Measurements from ENCODE around the gene ZC3HAV1.
"Not testable (repeated sequence)": the region's sequence is repeated elsewhere in the genome, so short reads cannot be mapped to it uniquely, and the experiment has no call there.

ZC3HAV1 gene

GRCh38 chr7:139106959-139107358, 2.6 kb downstream of the ZC3HAV1 start:
- Mint-ChIP-seq H3K27me3 (ENCODE audit: low read depth) (no peaks in the 10 kb centered on the region), H3K4me1 (ENCODE audit: low read depth) (peaks cover 39% of the 10 kb centered on the region), H3K9me3 (peaks cover 5% of the 10 kb centered on the region), H3K36me3 (ENCODE audit: low read depth) (peaks cover 65% of the 10 kb centered on the region), H3K27ac (peak overlapping the region; percentile 95), H3K4me3 (peak overlapping the region; percentile 95)
- DNase-seq (ENCODE audit: low spot score) = no peak

DNA sequence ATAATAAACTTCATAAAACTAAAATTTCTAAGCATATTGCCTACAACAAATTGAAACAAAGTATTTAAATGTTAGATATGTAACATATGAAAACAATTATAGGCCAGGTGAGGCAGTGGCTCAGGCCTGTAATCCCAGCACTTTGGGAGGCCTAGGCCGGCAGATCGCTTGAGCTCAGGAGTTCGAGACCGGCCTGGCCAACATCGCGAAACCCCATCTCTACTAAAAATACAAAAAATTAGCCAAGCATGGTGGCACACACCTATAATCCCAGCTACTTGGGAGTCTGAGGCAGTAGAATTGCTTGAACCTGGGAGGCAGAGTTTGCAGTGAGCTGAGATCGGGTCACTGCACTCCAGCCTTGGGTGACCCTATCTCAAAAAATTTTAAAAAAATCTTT, 3.3 kb downstream of the ZC3HAV1 start:
- Mint-ChIP-seq H3K4me3 (peak overlapping the region; percentile 95), H3K36me3 (ENCODE audit: low read depth) (peaks cover 68% of the 10 kb centered on the region), H3K27ac (peak overlapping the region; percentile 93), H3K4me1 (ENCODE audit: low read depth) (peaks cover 35% of the 10 kb centered on the region)
- not testable (repeated sequence) for DNase-seq (ENCODE audit: low spot score); H3K9me3 Mint-ChIP-seq; H3K27me3 Mint-ChIP-seq (ENCODE audit: low read depth)

DNA sequence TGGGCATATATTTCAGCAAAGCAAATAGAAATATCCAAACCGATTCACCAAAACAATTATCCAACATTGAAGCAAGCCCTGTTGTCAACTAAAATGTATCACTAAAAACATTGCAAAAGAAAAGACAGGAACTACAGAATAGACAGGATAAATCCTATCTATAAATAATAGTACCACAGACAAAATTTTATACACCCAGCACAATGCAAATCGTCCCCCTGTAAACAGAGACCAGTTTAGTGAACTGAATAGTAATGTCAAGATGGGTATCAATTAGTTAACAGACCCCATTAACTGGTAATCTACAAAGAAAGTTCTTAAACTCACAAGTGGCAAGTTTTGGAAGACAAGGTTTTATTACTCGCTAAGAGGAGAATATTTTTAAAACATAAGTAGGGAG, 4.0 kb downstream of the ZC3HAV1 start:
- peak overlapping the region; percentile 96 for H3K27ac Mint-ChIP-seq
- peaks cover 75% of the 10 kb centered on the region for H3K36me3 Mint-ChIP-seq (ENCODE audit: low read depth)
- no peak for DNase-seq (ENCODE audit: low spot score)
- H3K27me3 Mint-ChIP-seq (ENCODE audit: low read depth) = no peaks in the 10 kb centered on the region
- H3K9me3 Mint-ChIP-seq = no peaks in the 10 kb centered on the region
- peak overlapping the region; percentile 95 for H3K4me3 Mint-ChIP-seq
- H3K4me1 Mint-ChIP-seq (ENCODE audit: low read depth) = peaks cover 33% of the 10 kb centered on the region

GRCh38 chr7:139104091-139104450, 5.4 kb downstream of the ZC3HAV1 start:
- DNase-seq (ENCODE audit: low spot score) = peak; percentile 57
- Mint-ChIP-seq H3K36me3 (ENCODE audit: low read depth) (peaks cover 80% of the 10 kb centered on the region), H3K4me1 (ENCODE audit: low read depth) (peaks cover 36% of the 10 kb centered on the region)

GRCh38 chr7:139103057-139103815, 6.3 kb downstream of the ZC3HAV1 start:
- no peak for DNase-seq (ENCODE audit: low spot score)
- Mint-ChIP-seq H3K9me3 (no peaks in the 10 kb centered on the region), H3K36me3 (ENCODE audit: low read depth) (peaks cover 83% of the 10 kb centered on the region), H3K27ac (peak overlapping the region; percentile 96), H3K4me3 (peak overlapping the region; percentile 95), H3K4me1 (ENCODE audit: low read depth) (peaks cover 43% of the 10 kb centered on the region), H3K27me3 (ENCODE audit: low read depth) (no peaks in the 10 kb centered on the region)

More at GRCh38 chr7:139104091-139104450, 5.4 kb downstream of the ZC3HAV1 start:
- peak overlapping the region; percentile 96 for H3K27ac Mint-ChIP-seq
- H3K27me3 Mint-ChIP-seq (ENCODE audit: low read depth) = no peaks in the 10 kb centered on the region
- peak overlapping the region; percentile 95 for H3K4me3 Mint-ChIP-seq
- H3K9me3 Mint-ChIP-seq = no peaks in the 10 kb centered on the region

DNA sequence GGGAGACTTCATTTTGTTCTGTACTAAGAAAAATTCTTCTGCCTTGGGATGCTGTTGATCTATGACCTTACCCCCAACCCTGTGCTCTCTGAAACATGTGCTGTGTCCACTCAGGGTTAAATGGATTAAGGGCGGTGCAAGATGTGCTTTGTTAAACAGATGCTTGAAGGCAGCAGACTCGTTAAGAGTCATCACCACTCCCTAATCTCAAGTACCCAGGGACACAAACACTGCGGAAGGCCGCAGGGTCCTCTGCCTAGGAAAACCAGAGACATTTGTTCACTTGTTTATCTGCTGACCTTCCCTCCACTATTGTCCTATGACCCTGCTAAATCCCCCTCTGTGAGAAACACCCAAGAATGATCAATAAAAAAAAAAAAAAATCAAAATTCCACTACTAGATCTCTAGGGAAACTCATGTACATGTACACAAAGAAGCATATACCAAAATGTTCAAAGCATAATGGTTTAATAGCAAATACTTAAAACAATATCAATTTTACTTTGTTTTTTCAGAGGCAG, 7.8 kb downstream of the ZC3HAV1 start:
- Mint-ChIP-seq H3K4me3 (peak overlapping the region; percentile 89), H3K4me1 (ENCODE audit: low read depth) (peaks cover 51% of the 10 kb centered on the region), H3K27ac (peak overlapping the region; percentile 89), H3K36me3 (ENCODE audit: low read depth) (peaks cover 77% of the 10 kb centered on the region)
- H3K9me3 Mint-ChIP-seq; DNase-seq (ENCODE audit: low spot score); H3K27me3 Mint-ChIP-seq (ENCODE audit: low read depth): not testable (repeated sequence)

DNA sequence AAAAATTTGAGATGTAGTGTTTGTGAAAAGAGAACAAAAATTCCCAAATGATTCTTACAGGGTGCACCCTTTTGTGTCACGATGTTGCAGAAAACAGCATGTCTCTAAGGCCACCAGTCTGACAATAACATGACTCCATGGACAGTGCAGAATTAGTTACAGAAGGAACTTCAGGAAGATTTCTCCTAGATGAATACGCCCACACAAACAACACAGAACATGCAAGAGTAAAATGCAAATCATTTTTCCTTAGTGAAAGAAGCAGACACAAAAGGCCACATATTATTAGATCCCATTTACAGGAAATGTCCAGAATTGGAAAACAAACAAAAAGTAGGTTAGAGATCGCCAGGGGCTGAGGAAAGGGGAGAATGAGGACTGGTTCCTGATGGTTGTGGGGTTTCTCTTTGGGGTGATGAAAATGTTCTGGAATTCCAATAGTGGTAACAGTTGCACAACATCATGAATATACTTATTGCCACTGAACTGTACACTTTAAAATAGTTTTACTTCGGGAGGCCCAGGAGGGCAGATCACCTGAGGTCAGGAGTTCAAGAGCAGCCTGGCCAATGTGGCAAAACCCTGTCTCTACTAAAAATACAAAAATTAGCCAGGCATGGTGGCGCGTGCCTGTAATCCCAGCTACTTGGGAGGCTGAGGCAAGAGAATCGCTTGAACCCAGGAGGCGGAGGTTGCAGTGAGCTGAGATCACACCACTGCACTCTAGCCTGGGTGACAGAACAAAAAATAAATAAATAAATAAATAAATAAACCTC, 10.2 kb downstream of the ZC3HAV1 start:
- Mint-ChIP-seq H3K4me3 (peak overlapping the region; percentile 83), H3K9me3 (no peaks in the 10 kb centered on the region), H3K36me3 (ENCODE audit: low read depth) (peaks cover 83% of the 10 kb centered on the region), H3K4me1 (ENCODE audit: low read depth) (peaks cover 69% of the 10 kb centered on the region), H3K27me3 (ENCODE audit: low read depth) (no peaks in the 10 kb centered on the region), H3K27ac (peak overlapping the region; percentile 84)
- DNase-seq (ENCODE audit: low spot score) = no peak

- Mint-ChIP-seq H3K4me3 (peak overlapping the region; percentile 88), H3K36me3 (ENCODE audit: low read depth) (peaks cover 86% of the 10 kb centered on the region), H3K27ac (peak overlapping the region; percentile 96), H3K4me1 (ENCODE audit: low read depth) (peaks cover 80% of the 10 kb centered on the region), H3K27me3 (ENCODE audit: low read depth) (no peaks in the 10 kb centered on the region), H3K9me3 (no peaks in the 10 kb centered on the region)
- DNase-seq (ENCODE audit: low spot score) = peak; percentile 84
Observed at GRCh38 chr7:139095194-139095659, 14.3 kb downstream of the ZC3HAV1 start.

GRCh38 chr7:139094596-139094995, 14.9 kb downstream of the ZC3HAV1 start:
- H3K36me3 Mint-ChIP-seq (ENCODE audit: low read depth) = peaks cover 84% of the 10 kb centered on the region

DNA sequence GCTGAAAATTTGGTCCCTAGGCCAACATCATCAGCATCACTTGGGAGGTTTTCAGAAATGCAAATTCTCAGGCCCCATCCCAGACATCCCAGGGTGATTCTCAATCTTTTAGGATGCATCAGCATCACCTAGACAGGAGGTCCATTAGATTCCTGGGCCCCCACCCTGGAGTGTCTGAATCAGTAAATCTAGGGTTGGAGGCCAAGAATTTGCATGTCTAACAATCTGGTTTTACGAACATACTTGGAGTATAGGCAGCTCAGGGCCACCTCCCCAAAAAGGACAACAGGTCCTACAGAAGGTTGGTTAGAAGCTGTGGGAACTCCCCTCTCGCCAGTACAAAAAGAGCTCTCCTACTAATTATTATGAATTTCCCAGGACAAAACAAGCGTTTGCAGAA, 15.5 kb downstream of the ZC3HAV1 start:
- Mint-ChIP-seq H3K27ac (peak overlapping the region; percentile 96), H3K4me1 (ENCODE audit: low read depth) (peaks cover 78% of the 10 kb centered on the region), H3K27me3 (ENCODE audit: low read depth) (no peaks in the 10 kb centered on the region), H3K9me3 (peaks cover 4% of the 10 kb centered on the region), H3K36me3 (ENCODE audit: low read depth) (peaks cover 84% of the 10 kb centered on the region), H3K4me3 (peak overlapping the region; percentile 88)
- DNase-seq (ENCODE audit: low spot score) = no peak

More at GRCh38 chr7:139094596-139094995, 14.9 kb downstream of the ZC3HAV1 start:
- Mint-ChIP-seq H3K4me3 (peak overlapping the region; percentile 88), H3K9me3 (no peaks in the 10 kb centered on the region), H3K27ac (peak overlapping the region; percentile 96), H3K27me3 (ENCODE audit: low read depth) (no peaks in the 10 kb centered on the region), H3K4me1 (ENCODE audit: low read depth) (peaks cover 78% of the 10 kb centered on the region)
- DNase-seq (ENCODE audit: low spot score) = peak; percentile 49

- H3K27ac Mint-ChIP-seq = peak overlapping the region; percentile 96
- not testable (repeated sequence) for H3K9me3 Mint-ChIP-seq; H3K27me3 Mint-ChIP-seq (ENCODE audit: low read depth)
- peak overlapping the region; percentile 88 for H3K4me3 Mint-ChIP-seq
- peaks cover 82% of the 10 kb centered on the region for H3K36me3 Mint-ChIP-seq (ENCODE audit: low read depth)
- peaks cover 74% of the 10 kb centered on the region for H3K4me1 Mint-ChIP-seq (ENCODE audit: low read depth)
- peak; percentile 40 for DNase-seq (ENCODE audit: low spot score)
Observed at GRCh38 chr7:139093512-139093911, 16.0 kb downstream of the ZC3HAV1 start.

DNA sequence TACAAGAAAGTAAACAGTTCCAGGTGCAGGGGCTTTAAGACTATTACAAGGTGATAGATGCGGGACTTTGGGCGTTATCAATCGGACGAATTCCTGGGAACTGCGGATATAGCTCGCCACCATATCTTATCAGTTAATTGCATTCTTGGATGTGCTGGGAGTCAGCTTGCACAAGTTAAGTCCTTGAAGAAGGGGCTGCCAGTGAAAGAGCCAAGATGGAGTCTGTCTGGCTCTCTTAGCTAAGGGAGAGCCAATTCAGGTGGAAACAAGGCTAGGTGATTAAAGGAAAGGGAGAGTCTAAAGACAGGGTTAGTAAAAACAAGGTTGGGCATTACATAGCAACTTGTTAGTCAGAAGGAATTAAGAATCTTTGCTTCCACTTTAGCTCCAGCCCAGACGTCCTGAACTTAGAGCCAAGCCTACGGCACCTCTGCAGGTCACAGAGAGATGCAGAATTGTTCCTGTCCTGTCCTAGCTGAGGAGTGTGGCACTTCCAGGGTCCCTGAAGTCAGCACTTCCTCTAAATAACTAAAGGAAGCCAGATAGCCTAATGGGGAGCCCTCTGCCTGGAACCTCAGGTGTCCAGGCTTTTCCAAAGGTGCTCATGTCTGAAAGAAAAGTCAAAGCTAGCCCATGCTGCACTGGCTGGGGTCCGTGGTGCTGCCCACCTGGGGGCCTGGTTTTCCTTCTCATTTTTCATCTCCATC, 17.3 kb downstream of the ZC3HAV1 start:
- no peak for DNase-seq (ENCODE audit: low spot score)
- peaks cover 72% of the 10 kb centered on the region for H3K4me1 Mint-ChIP-seq (ENCODE audit: low read depth)
- peaks cover 10% of the 10 kb centered on the region for H3K9me3 Mint-ChIP-seq
- H3K4me3 Mint-ChIP-seq = peak overlapping the region; percentile 88
- no peaks in the 10 kb centered on the region for H3K27me3 Mint-ChIP-seq (ENCODE audit: low read depth)
- H3K27ac Mint-ChIP-seq = peak overlapping the region; percentile 96
- H3K36me3 Mint-ChIP-seq (ENCODE audit: low read depth) = peaks cover 87% of the 10 kb centered on the region

DNA sequence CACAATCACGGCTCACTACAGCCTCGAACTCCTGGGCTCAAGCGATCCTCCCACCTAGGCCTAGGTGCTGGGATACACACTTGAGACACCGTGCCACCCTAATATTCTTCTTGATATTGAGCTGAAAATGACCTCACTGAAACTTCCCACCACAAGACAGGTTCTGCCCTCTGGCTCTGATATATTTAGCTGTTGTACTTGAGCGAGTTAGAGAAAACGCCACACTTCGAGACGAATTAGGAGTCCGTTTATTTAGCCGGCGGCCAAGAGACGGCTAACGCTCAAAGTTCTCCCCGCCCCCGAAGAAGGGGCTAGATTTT, 17.9 kb downstream of the ZC3HAV1 start:
- peak overlapping the region; percentile 96 for H3K27ac Mint-ChIP-seq
- H3K9me3 Mint-ChIP-seq = peaks cover 16% of the 10 kb centered on the region
- peak overlapping the region; percentile 88 for H3K4me3 Mint-ChIP-seq
- H3K27me3 Mint-ChIP-seq (ENCODE audit: low read depth) = no peaks in the 10 kb centered on the region
- H3K4me1 Mint-ChIP-seq (ENCODE audit: low read depth) = peaks cover 75% of the 10 kb centered on the region
- H3K36me3 Mint-ChIP-seq (ENCODE audit: low read depth) = peaks cover 89% of the 10 kb centered on the region
- no peak for DNase-seq (ENCODE audit: low spot score)
